Endodermal cell (in vitro differentiated cells): ENCODE results near the gene RPL34. TPM values are rescaled to one million over a fixed set of nuclear protein-coding genes. Genes with fewer than 3 reads are reported as not detected.

ENCODE experiments used
- DNase-seq: peaks from one replicate; pipeline ENCODE4 v3.0.0-alpha.2; 2017
- H3K27ac ChIP-seq: 2 replicates; pipeline ENCODE4 v1.5.1; 2013; ENCODE audit warnings: mild to moderate bottlenecking, low read depth, low read length, moderate library complexity
- H3K27me3 ChIP-seq: 2 replicates; pipeline ENCODE4 v1.6.1; 2013; ENCODE audit warnings: mild to moderate bottlenecking, low read length, moderate library complexity; ENCODE audit not compliant: insufficient read depth, control insufficient read depth, poor library complexity, severe bottlenecking
- H3K36me3 ChIP-seq: 2 replicates; pipeline ENCODE4 v1.7.0; 2013; ENCODE audit warnings: mild to moderate bottlenecking, low read length, moderate library complexity; ENCODE audit not compliant: control insufficient read depth, insufficient read depth
- H3K4me1 ChIP-seq: one replicate; pipeline ENCODE4 v1.7.0; 2013; ENCODE audit warnings: low read length; ENCODE audit not compliant: control insufficient read depth, insufficient read depth
- H3K4me3 ChIP-seq: 2 replicates; pipeline ENCODE4 v1.5.1; 2013; ENCODE audit warnings: mild to moderate bottlenecking, low read length, moderate library complexity
- H3K9ac ChIP-seq: 2 replicates; pipeline ENCODE4 v1.6.1; 2013; ENCODE audit warnings: mild to moderate bottlenecking, low read length, moderate library complexity; ENCODE audit not compliant: poor library complexity, severe bottlenecking; ENCODE audit errors: extremely low read depth
- H3K9me3 ChIP-seq: 2 replicates; pipeline ENCODE4 v1.6.1; 2013; ENCODE audit warnings: mild to moderate bottlenecking, low read length, moderate library complexity; ENCODE audit not compliant: control insufficient read depth
- H3K27ac Mint-ChIP-seq: 2 replicates; pipeline ENCODE4 v1.8.0; 2020; ENCODE audit warnings: mixed read lengths
- H3K27me3 Mint-ChIP-seq: 2 replicates; pipeline ENCODE4 v1.8.0; 2021; ENCODE audit warnings: mild to moderate bottlenecking, mixed read lengths; ENCODE audit not compliant: insufficient read depth
- H3K36me3 Mint-ChIP-seq: 2 replicates; pipeline ENCODE4 v1.8.0; 2020; ENCODE audit warnings: low read depth, mixed read lengths
- H3K4me1 Mint-ChIP-seq: 2 replicates; pipeline ENCODE4 v1.8.0; 2020; ENCODE audit warnings: mixed read lengths
- H3K4me3 Mint-ChIP-seq: 2 replicates; pipeline ENCODE4 v1.8.0; 2020; ENCODE audit warnings: mild to moderate bottlenecking, moderate library complexity, mixed read lengths
- H3K9me3 Mint-ChIP-seq: 2 replicates; pipeline ENCODE4 v1.8.0; 2020; ENCODE audit warnings: mild to moderate bottlenecking, mixed read lengths
- CTCF ChIP-seq: fragments of 200-600 bp; sonication (generic); conservative IDR thresholded peaks from 2 replicates; pipeline ENCODE4 v1.5.0; 2021; ENCODE audit warnings: antibody characterized with exemption, mild to moderate bottlenecking
- WGBS, 2 experiments: methylation state at CpG; one replicate each; pipeline versions ENCODE4 v1.1.5 to v1.1.7; 2013; ENCODE audit warnings: missing lambda C conversion rate in 2 of 2, mixed read lengths in 1 of 2; ENCODE audit not compliant: insufficient coverage in 1 of 2, insufficient read length in 1 of 2; 5-methylcytosine and 5-hydroxymethylcytosine counted together
- total RNA-seq, 2 donors: library from RNA; stranded (reverse); fragmentation: NEBNext Ultra II Directional in 1 of 2; extraction: Animal tissue kit (Norgen Biotek cat#: 25700) in 1 of 2; gene quantifications; 2 replicates in 1 of 2; 3 replicates in 1 of 2; pipeline ENCODE4 v1.2.1, GENCODE V29; 2021

Gene RPL34
- total RNA-seq, 2 donors from 2014 or later: 1,014 to 1,108 TPM

GRCh38 chr4:108622022-108622421 lies 1.6 kb downstream of the RPL34 start:
- WGBS, 2 experiments: 97 to 100% methylated on average over 4 of the region's 4 CpGs
- Mint-ChIP-seq H3K4me3 (peak overlapping the region; percentile 99), H3K9me3 (peaks cover 2% of the 10 kb centered on the region), H3K27ac (no peak overlapping the region), H3K27me3 (no peaks in the 10 kb centered on the region), H3K4me1 (peaks cover 39% of the 10 kb centered on the region), H3K36me3 (peaks cover 58% of the 10 kb centered on the region)
- H3K27me3 ChIP-seq: no peaks in the 10 kb centered on the region
- H3K9me3 ChIP-seq: no peaks in the 10 kb centered on the region
- H3K9ac ChIP-seq: no peak overlapping the region
- H3K4me3 ChIP-seq: peak overlapping the region; percentile 99
- peaks cover 54% of the 10 kb centered on the region for H3K36me3 ChIP-seq
- H3K4me1 ChIP-seq: peaks cover 3% of the 10 kb centered on the region
- no peak overlapping the region for H3K27ac ChIP-seq
- DNase-seq: no peak
- TF ChIP-seq CTCF: no peak

- Mint-ChIP-seq H3K27me3 (no peaks in the 10 kb centered on the region), H3K9me3 (no peaks in the 10 kb centered on the region), H3K27ac (peak overlapping the region; percentile 31), H3K36me3 (peaks cover 62% of the 10 kb centered on the region), H3K4me3 (peak overlapping the region; percentile 99), H3K4me1 (peaks cover 39% of the 10 kb centered on the region)
- H3K27me3 ChIP-seq: no peaks in the 10 kb centered on the region
- H3K27ac ChIP-seq: no peak overlapping the region
- peak overlapping the region; percentile 99 for H3K4me3 ChIP-seq
- no peaks in the 10 kb centered on the region for H3K9me3 ChIP-seq
- TF ChIP-seq CTCF: no peak
- no peak overlapping the region for H3K9ac ChIP-seq
- peaks cover 62% of the 10 kb centered on the region for H3K36me3 ChIP-seq
- WGBS, 2 experiments: 94 to 100% methylated on average over 4 to 5 of the region's 5 CpGs
- peaks cover 3% of the 10 kb centered on the region for H3K4me1 ChIP-seq
- no peak for DNase-seq
Measured at GRCh38 chr4:108622828-108623227, 2.5 kb downstream of the RPL34 start.

- Histone ChIP-seq H3K9me3 (no peaks in the 10 kb centered on the region), H3K27ac (no peak overlapping the region), H3K9ac (no peak overlapping the region), H3K4me3 (peak overlapping the region; percentile 99), H3K36me3 (peaks cover 77% of the 10 kb centered on the region), H3K4me1 (peaks cover 3% of the 10 kb centered on the region), H3K27me3 (no peaks in the 10 kb centered on the region)
- WGBS, 2 experiments: 92% methylated on average over 2 of the region's 2 CpGs; no CpG with 5 or more reads in 1 of the 2 experiments
- peaks cover 31% of the 10 kb centered on the region for H3K4me1 Mint-ChIP-seq
- H3K4me3 Mint-ChIP-seq: peak overlapping the region; percentile 99
- H3K36me3 Mint-ChIP-seq: peaks cover 74% of the 10 kb centered on the region
- no peaks in the 10 kb centered on the region for H3K9me3 Mint-ChIP-seq
- DNase-seq: no peak
- H3K27ac Mint-ChIP-seq: peak overlapping the region; percentile 39
- H3K27me3 Mint-ChIP-seq: no peaks in the 10 kb centered on the region
- no peak for TF ChIP-seq CTCF
Measured at GRCh38 chr4:108624263-108625056, 4.1 kb downstream of the RPL34 start.
